ENCODE data around the gene FAM50A.
A peak's percentile ranks its signal among the peaks of the same experiment; 100 is the strongest.

Gene FAM50A

DNA sequence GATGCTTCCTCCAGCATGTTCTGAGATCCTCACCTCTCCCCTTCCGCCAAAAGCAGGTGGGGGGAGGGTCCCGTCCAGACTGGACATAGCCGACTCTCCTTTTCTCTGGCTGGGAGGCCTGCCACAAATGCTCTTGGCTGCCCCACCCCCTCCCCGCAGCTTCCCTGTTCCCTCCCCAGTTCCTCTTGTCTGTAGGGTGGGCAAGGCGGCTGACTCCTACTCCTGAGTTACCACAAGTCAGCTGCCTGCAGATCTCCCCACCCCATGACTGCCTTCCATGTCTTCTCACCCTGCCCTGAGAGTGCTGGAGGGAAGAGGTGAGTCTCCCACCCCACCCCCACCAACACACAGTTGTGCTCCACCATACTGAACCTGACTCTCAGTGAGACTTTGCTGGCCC is 12.6 kb upstream of the FAM50A start:
- no peak overlapping the region; the same call in 1 of the 2 replicates for H3K27ac ChIP-seq

GRCh38 chrX:154432210-154432609 is 11.7 kb upstream of the FAM50A start:
- TF ChIP-seq ZFX (IDR thresholded peaks at IDR 0.05), result no peak
- TF ChIP-seq, protein P1, sequence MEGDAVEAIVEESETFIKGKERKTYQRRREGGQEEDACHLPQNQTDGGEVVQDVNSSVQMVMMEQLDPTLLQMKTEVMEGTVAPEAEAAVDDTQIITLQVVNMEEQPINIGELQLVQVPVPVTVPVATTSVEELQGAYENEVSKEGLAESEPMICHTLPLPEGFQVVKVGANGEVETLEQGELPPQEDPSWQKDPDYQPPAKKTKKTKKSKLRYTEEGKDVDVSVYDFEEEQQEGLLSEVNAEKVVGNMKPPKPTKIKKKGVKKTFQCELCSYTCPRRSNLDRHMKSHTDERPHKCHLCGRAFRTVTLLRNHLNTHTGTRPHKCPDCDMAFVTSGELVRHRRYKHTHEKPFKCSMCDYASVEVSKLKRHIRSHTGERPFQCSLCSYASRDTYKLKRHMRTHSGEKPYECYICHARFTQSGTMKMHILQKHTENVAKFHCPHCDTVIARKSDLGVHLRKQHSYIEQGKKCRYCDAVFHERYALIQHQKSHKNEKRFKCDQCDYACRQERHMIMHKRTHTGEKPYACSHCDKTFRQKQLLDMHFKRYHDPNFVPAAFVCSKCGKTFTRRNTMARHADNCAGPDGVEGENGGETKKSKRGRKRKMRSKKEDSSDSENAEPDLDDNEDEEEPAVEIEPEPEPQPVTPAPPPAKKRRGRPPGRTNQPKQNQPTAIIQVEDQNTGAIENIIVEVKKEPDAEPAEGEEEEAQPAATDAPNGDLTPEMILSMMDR (conservative IDR thresholded peaks at IDR 0.05), result no peak
- no peak overlapping the region for H3K27ac ChIP-seq

More for the DNA sequence above, 12.6 kb upstream of the FAM50A start:
- TF ChIP-seq, protein P1 (conservative IDR thresholded peaks at IDR 0.05), result no peak
- no peak for TF ChIP-seq ZFX (IDR thresholded peaks at IDR 0.05)

- no peak overlapping the region for H3K27ac ChIP-seq
- TF ChIP-seq ZFX (IDR thresholded peaks at IDR 0.05), result no peak
- TF ChIP-seq, protein P1 (conservative IDR thresholded peaks at IDR 0.05), result no peak
Measured at GRCh38 chrX:154433605-154434004, 10.3 kb upstream of the FAM50A start.

DNA sequence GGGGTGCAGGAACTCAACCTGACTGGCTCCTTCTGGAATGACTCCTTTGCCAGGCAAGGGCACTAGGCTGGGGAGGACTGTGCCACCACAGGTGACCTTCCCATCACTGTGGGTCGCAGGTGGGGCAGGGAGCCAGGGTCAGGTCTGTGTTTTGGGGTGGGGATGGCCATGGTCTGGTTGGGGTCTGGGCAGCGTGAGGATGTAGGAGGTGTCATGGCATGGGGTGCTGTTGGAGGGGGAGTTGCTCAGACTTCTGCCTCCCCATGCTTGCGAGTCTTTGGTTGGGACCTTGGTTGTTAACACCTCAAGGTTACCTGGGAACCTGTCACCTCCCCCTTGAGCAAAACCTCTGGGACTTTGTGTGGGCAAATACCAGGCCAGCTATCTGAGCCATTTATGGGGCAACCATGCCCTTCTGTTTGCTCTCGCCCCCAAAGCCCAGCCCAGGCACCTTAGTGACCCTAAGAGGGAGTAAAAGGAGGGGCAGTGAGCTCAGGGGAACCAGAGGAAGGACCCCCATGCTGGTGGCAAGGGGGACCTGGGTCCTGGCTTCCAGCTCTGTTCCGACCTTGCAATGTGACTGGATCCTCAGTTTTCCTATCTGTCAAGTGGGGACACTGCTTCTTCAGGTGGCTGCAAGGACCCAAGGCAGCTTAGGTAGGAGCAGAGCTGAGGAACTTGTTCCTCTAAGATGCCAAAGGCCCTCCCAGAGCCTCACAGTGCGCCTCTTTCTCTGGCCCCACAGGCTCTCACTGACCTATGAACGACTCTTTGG is 9.4 kb upstream of the FAM50A start:
- no peak overlapping the region for H3K27ac ChIP-seq
- TF ChIP-seq, protein P1 (conservative IDR thresholded peaks at IDR 0.05), result no peak
- no peak for TF ChIP-seq ZFX (IDR thresholded peaks at IDR 0.05)

DNA sequence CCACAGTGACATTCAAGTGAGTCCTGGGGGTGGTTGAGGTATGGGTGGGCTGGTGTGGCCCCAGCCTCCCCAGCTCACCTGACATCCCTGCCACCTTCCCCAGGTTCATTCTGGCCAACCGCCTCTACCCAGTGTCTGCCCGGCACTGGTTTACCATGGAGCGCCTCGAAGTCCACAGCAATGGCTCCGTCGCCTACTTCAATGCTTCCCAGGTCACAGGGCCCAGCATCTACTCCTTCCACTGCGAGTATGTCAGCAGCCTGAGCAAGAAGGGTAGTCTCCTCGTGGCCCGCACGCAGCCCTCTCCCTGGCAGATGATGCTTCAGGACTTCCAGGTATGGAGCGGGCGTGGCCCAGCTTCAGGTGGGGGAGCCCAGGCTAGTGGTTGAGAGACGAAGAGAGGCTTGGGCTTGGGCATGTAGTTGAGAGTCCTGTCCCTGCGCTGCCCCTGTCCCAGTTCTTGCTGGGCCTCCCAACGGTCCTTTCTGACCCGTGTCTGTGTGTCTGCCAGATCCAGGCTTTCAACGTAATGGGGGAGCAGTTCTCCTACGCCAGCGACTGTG is 8.7 kb upstream of the FAM50A start:
- no peak for TF ChIP-seq ZFX (IDR thresholded peaks at IDR 0.05)
- TF ChIP-seq, protein P1 (conservative IDR thresholded peaks at IDR 0.05), result no peak
- H3K27ac ChIP-seq, result no peak overlapping the region

GRCh38 chrX:154436374-154436982 is 7.5 kb upstream of the FAM50A start:
- peak overlapping the region; percentile 85 for H3K27ac ChIP-seq
- TF ChIP-seq, protein P1 (conservative IDR thresholded peaks at IDR 0.05), result no peak
